T-helper 2 cell treated with Interferon-gamma antibody and Interleukin-4, amounts not matched to agents 5 μg/mL and 100 μg/mL, for 36 hours (primary cell): ENCODE measurements around the gene N4BP3.
A peak's percentile ranks its signal among the peaks of the same experiment; 100 is the strongest.
"Not testable (repeated sequence)": the region's sequence is repeated elsewhere in the genome, so short reads cannot be mapped to it uniquely, and the experiment has no call there.

Source experiments
- DNase-seq: peaks from one replicate; pipeline ENCODE4 v3.0.0; 2021; ENCODE audit warnings: low spot score
- H3K27ac Mint-ChIP-seq: one replicate; pipeline ENCODE4 v1.8.0; 2021; ENCODE audit warnings: mild to moderate bottlenecking, mixed read lengths
- H3K27me3 Mint-ChIP-seq: one replicate; pipeline ENCODE4 v1.8.0; 2021; ENCODE audit warnings: low read depth, mixed read lengths
- H3K36me3 Mint-ChIP-seq: one replicate; pipeline ENCODE4 v1.8.0; 2021; ENCODE audit warnings: low read depth, mixed read lengths
- H3K4me1 Mint-ChIP-seq: one replicate; pipeline ENCODE4 v1.8.0; 2021; ENCODE audit warnings: low read depth, mixed read lengths
- H3K4me3 Mint-ChIP-seq: one replicate; pipeline ENCODE4 v1.8.0; 2022; ENCODE audit warnings: mild to moderate bottlenecking, moderate library complexity, mixed read lengths
- H3K9me3 Mint-ChIP-seq: one replicate; pipeline ENCODE4 v1.8.0; 2021; ENCODE audit warnings: mixed read lengths

Gene N4BP3, protein sequence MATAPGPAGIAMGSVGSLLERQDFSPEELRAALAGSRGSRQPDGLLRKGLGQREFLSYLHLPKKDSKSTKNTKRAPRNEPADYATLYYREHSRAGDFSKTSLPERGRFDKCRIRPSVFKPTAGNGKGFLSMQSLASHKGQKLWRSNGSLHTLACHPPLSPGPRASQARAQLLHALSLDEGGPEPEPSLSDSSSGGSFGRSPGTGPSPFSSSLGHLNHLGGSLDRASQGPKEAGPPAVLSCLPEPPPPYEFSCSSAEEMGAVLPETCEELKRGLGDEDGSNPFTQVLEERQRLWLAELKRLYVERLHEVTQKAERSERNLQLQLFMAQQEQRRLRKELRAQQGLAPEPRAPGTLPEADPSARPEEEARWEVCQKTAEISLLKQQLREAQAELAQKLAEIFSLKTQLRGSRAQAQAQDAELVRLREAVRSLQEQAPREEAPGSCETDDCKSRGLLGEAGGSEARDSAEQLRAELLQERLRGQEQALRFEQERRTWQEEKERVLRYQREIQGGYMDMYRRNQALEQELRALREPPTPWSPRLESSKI

GRCh38 chr5:178113141-178113787 is at the start of gene N4BP3:
TSS of gene N4BP3 (plus strand) at chr5:178113532. CDS start at chr5:178119584, 6,052 bp downstream.
- Mint-ChIP-seq H3K4me3 (peak within 1 kb of the TSS; percentile 93), H3K27me3 (peaks cover 25% of the 10 kb centered on the region), H3K27ac (peak within 1 kb of the TSS; percentile 77), H3K9me3 (no peaks in the 10 kb centered on the region), H3K4me1 (peaks cover 38% of the 10 kb centered on the region), H3K36me3 (no peaks in the 10 kb centered on the region)
- DNase-seq: peak; percentile 86

- H3K27ac Mint-ChIP-seq: no peak overlapping the region
- H3K36me3 Mint-ChIP-seq: no peaks in the 10 kb centered on the region
- peaks cover 7% of the 10 kb centered on the region for H3K27me3 Mint-ChIP-seq
- no peaks in the 10 kb centered on the region for H3K9me3 Mint-ChIP-seq
- H3K4me3 Mint-ChIP-seq: no peak overlapping the region
- DNase-seq: no peak
- no peaks in the 10 kb centered on the region for H3K4me1 Mint-ChIP-seq
Measured at GRCh38 chr5:178067755-178068154, 45.6 kb upstream of the N4BP3 start.

- Mint-ChIP-seq H3K4me1 (no peaks in the 10 kb centered on the region), H3K27ac (no peak overlapping the region), H3K9me3 (no peaks in the 10 kb centered on the region), H3K27me3 (peaks cover 7% of the 10 kb centered on the region), H3K4me3 (no peak overlapping the region), H3K36me3 (no peaks in the 10 kb centered on the region)
- no peak for DNase-seq
Measured at GRCh38 chr5:178068293-178068692, 45.0 kb upstream of the N4BP3 start.

- Mint-ChIP-seq H3K4me3 (no peak overlapping the region), H3K27ac (no peak overlapping the region), H3K4me1 (no peaks in the 10 kb centered on the region), H3K36me3 (no peaks in the 10 kb centered on the region), H3K9me3 (no peaks in the 10 kb centered on the region), H3K27me3 (peaks cover 7% of the 10 kb centered on the region)
- no peak for DNase-seq
Measured at GRCh38 chr5:178069909-178070308, 43.4 kb upstream of the N4BP3 start.

DNA sequence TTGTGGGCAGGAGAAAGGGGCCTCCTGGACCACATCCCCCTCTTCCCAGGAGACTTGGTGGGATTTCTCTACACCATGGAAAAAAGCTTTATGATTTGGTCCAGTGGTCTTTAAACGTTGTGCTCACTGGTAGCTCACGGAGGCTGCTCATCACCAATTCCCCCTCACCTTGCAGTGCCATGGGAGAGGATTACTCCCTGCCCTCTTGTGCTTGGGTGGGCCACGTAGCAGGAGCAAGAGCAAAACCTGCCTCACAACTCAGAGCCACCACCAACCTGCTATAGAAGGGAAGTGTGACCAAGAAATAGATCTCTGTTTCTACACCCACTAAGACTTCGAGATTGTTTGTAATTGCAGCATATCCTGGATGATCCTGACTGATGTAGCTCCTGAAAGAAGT is 42.2 kb upstream of the N4BP3 start:
- H3K27ac Mint-ChIP-seq: no peak overlapping the region
- H3K36me3 Mint-ChIP-seq: no peaks in the 10 kb centered on the region
- peaks cover 7% of the 10 kb centered on the region for H3K27me3 Mint-ChIP-seq
- DNase-seq: no peak
- H3K4me1 Mint-ChIP-seq: peaks cover 3% of the 10 kb centered on the region
- no peaks in the 10 kb centered on the region for H3K9me3 Mint-ChIP-seq
- no peak overlapping the region for H3K4me3 Mint-ChIP-seq

- Mint-ChIP-seq H3K27ac (no peak overlapping the region), H3K36me3 (no peaks in the 10 kb centered on the region), H3K27me3 (peaks cover 6% of the 10 kb centered on the region), H3K4me3 (no peak overlapping the region), H3K9me3 (no peaks in the 10 kb centered on the region), H3K4me1 (peaks cover 6% of the 10 kb centered on the region)
- DNase-seq: no peak
Measured at GRCh38 chr5:178072749-178073148, 40.6 kb upstream of the N4BP3 start.

- Mint-ChIP-seq H3K4me3 (no peak overlapping the region), H3K4me1 (peaks cover 6% of the 10 kb centered on the region), H3K27me3 (no peaks in the 10 kb centered on the region), H3K36me3 (no peaks in the 10 kb centered on the region), H3K27ac (no peak overlapping the region), H3K9me3 (no peaks in the 10 kb centered on the region)
- no peak for DNase-seq
Measured at GRCh38 chr5:178074266-178074952, 38.9 kb upstream of the N4BP3 start.

- H3K9me3 Mint-ChIP-seq, DNase-seq, H3K27ac Mint-ChIP-seq, H3K4me3 Mint-ChIP-seq, H3K4me1 Mint-ChIP-seq, H3K27me3 Mint-ChIP-seq, H3K36me3 Mint-ChIP-seq: not testable (repeated sequence)
Measured at GRCh38 chr5:178076965-178077364, 36.4 kb upstream of the N4BP3 start.

DNA sequence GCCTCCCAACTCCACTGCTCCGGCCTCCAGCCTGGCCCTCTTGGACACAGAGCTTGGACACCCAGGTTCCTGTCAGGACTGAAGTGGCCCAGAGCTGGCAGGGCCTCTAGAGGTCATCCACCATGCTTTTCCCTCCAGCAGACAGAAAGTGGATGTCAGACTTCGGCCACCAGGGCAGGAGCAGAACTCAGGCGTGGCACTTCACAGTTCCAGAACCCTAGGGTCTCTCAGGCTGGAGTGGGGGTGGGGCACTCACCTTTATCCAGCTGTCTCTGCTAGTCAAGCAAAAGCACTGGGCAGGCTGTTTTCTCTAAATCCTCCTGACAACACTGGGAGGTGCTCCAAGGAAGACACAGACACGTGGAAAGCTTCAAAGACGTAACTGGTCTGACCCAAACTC is 35.6 kb upstream of the N4BP3 start:
- H3K27ac Mint-ChIP-seq: no peak overlapping the region
- peaks cover 2% of the 10 kb centered on the region for H3K27me3 Mint-ChIP-seq
- no peak for DNase-seq
- H3K4me1 Mint-ChIP-seq: peaks cover 6% of the 10 kb centered on the region
- H3K4me3 Mint-ChIP-seq: no peak overlapping the region
- H3K36me3 Mint-ChIP-seq: no peaks in the 10 kb centered on the region
- no peaks in the 10 kb centered on the region for H3K9me3 Mint-ChIP-seq

- peaks cover 6% of the 10 kb centered on the region for H3K4me1 Mint-ChIP-seq
- no peak overlapping the region for H3K4me3 Mint-ChIP-seq
- no peak overlapping the region for H3K27ac Mint-ChIP-seq
- no peaks in the 10 kb centered on the region for H3K9me3 Mint-ChIP-seq
- no peak for DNase-seq
- H3K36me3 Mint-ChIP-seq: no peaks in the 10 kb centered on the region
- peaks cover 2% of the 10 kb centered on the region for H3K27me3 Mint-ChIP-seq
Measured at GRCh38 chr5:178078197-178079010, 34.9 kb upstream of the N4BP3 start.

DNA sequence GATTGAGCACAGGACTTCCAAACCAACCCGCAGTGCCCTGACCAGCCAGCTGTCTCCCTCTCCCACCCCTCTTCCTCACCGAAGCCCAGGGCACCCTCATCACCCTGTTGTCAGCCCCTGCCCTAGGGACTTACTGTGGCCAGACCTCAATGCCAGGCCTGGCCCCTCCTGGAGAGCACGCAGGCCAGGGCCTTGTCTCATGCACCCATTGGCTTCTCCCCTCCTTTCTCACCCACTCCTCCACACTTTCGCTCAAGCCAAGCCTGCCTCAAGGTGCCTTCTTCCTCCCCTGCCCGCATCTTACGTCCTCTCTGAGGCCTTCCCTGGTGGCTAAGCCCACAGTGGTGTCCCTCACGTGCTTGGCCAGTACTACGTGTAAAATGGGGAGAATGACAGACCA is 33.3 kb upstream of the N4BP3 start:
- H3K27me3 Mint-ChIP-seq: peaks cover 5% of the 10 kb centered on the region

GRCh38 chr5:178080618-178081410 is 32.5 kb upstream of the N4BP3 start:
- no peaks in the 10 kb centered on the region for H3K36me3 Mint-ChIP-seq
- peaks cover 6% of the 10 kb centered on the region for H3K4me1 Mint-ChIP-seq
- no peaks in the 10 kb centered on the region for H3K9me3 Mint-ChIP-seq
- peaks cover 5% of the 10 kb centered on the region for H3K27me3 Mint-ChIP-seq
- no peak overlapping the region for H3K4me3 Mint-ChIP-seq
- DNase-seq: no peak
- H3K27ac Mint-ChIP-seq: no peak overlapping the region

More for the DNA sequence above, 33.3 kb upstream of the N4BP3 start:
- no peaks in the 10 kb centered on the region for H3K36me3 Mint-ChIP-seq
- no peak overlapping the region for H3K27ac Mint-ChIP-seq
- no peak overlapping the region for H3K4me3 Mint-ChIP-seq
- H3K4me1 Mint-ChIP-seq: peaks cover 6% of the 10 kb centered on the region
- DNase-seq: no peak
- H3K9me3 Mint-ChIP-seq: no peaks in the 10 kb centered on the region
